WTC11 (cell line): ENCODE results near the gene TNN. TPM values are rescaled to one million over a fixed set of nuclear protein-coding genes. Genes with fewer than 3 reads are reported as not detected.

Source experiments
- ATAC-seq: fragments of 200-7000 bp; cut with Tn5 transposase; 2 replicates; pipeline ENCODE4 v1.10.0; 2021; ENCODE audit warnings: mild to moderate bottlenecking, moderate library complexity
- CTCF ChIA-PET: fragments of 300-600 bp; sonication (Branson Sonifier 250); formaldehyde crosslinking; loops from one replicate; lab custom pipeline; 2021; ENCODE audit warnings: antibody characterized with exemption; lab: Charles Lee
- POLR2A ChIA-PET: fragments of 350-600 bp; sonication (Branson Sonifier 250); formaldehyde crosslinking; loops from one replicate; lab custom pipeline; 2021; ENCODE audit warnings: antibody characterized with exemption; lab: Charles Lee
- DNase-seq: peaks from one replicate; pipeline ENCODE4 v3.0.0; 2021; ENCODE audit warnings: low spot score
- H3K27ac Mint-ChIP-seq: 2 replicates; pipeline ENCODE4 v1.8.0; 2021; ENCODE audit warnings: mixed read lengths
- H3K27me3 Mint-ChIP-seq: 2 replicates; pipeline ENCODE4 v1.8.0; 2021; ENCODE audit warnings: low read depth, mild to moderate bottlenecking, moderate library complexity, mixed read lengths
- H3K36me3 Mint-ChIP-seq: 2 replicates; pipeline ENCODE4 v1.8.0; 2021; ENCODE audit warnings: mixed read lengths
- H3K4me1 Mint-ChIP-seq: 2 replicates; pipeline ENCODE4 v1.8.0; 2022; ENCODE audit warnings: mixed read lengths
- H3K4me3 Mint-ChIP-seq: 2 replicates; pipeline ENCODE4 v1.8.0; 2021; ENCODE audit warnings: mild to moderate bottlenecking, moderate library complexity, mixed read lengths
- H3K9me3 Mint-ChIP-seq: 2 replicates; pipeline ENCODE4 v1.8.0; 2021; ENCODE audit warnings: mixed read lengths
- ESRRA ChIP-seq: sonication (generic); formaldehyde crosslinking; IDR thresholded peaks from 2 replicates; pipeline ENCODE4 v1.8.1; 2022; ENCODE audit warnings: mild to moderate bottlenecking, missing genetic modification reagents, borderline replicate concordance
- ETV6 ChIP-seq: sonication (generic); formaldehyde crosslinking; IDR thresholded peaks from 2 replicates; pipeline ENCODE4 v1.8.1; 2022; ENCODE audit warnings: mild to moderate bottlenecking, missing genetic modification reagents
- FOXJ3 ChIP-seq: sonication (generic); formaldehyde crosslinking; IDR thresholded peaks from 2 replicates; pipeline ENCODE4 v1.9.0; 2021; ENCODE audit warnings: missing genetic modification reagents, mild to moderate bottlenecking, borderline replicate concordance
- HMGA2 ChIP-seq: fragments of 250-450 bp; sonication (Bioruptor Pico); IDR thresholded peaks from 2 replicates; pipeline ENCODE4 v1.4.0; 2021; ENCODE audit warnings: mild to moderate bottlenecking, moderate library complexity
- JAZF1 ChIP-seq: fragments of 250-450 bp; sonication (Bioruptor Pico); IDR thresholded peaks from 2 replicates; pipeline ENCODE4 v1.9.0; 2021; ENCODE audit warnings: moderate library complexity, mild to moderate bottlenecking, inconsistent platforms
- MXD4 ChIP-seq: fragments of 250-450 bp; sonication (Bioruptor Pico); IDR thresholded peaks from 2 replicates; pipeline ENCODE4 v1.8.0; 2021; ENCODE audit warnings: mild to moderate bottlenecking, moderate library complexity, borderline replicate concordance
- MYBL2 ChIP-seq: sonication (generic); formaldehyde crosslinking; IDR thresholded peaks from 2 replicates; pipeline ENCODE4 v1.8.1; 2023; ENCODE audit warnings: mild to moderate bottlenecking, moderate library complexity, missing genetic modification reagents
- NR2C2 ChIP-seq: sonication (generic); formaldehyde crosslinking; IDR thresholded peaks from 2 replicates; pipeline ENCODE4 v1.8.0; 2022; ENCODE audit warnings: mild to moderate bottlenecking, missing genetic modification reagents
- OVOL2 ChIP-seq: fragments of 250-450 bp; sonication (Bioruptor Pico); IDR thresholded peaks from 2 replicates; pipeline ENCODE4 v1.9.0; 2021; ENCODE audit warnings: mild to moderate bottlenecking, borderline replicate concordance
- PRRX2 ChIP-seq: fragments of 250-450 bp; sonication (Bioruptor Pico); IDR thresholded peaks from 2 replicates; pipeline ENCODE4 v1.8.0; 2021; ENCODE audit warnings: mild to moderate bottlenecking
- ZNF232 ChIP-seq: sonication (generic); formaldehyde crosslinking; IDR thresholded peaks from 2 replicates; pipeline ENCODE4 v1.8.0; 2022; ENCODE audit warnings: mild to moderate bottlenecking, missing genetic modification reagents
- ZNF423 ChIP-seq: fragments of 250-450 bp; sonication (Bioruptor Pico); IDR thresholded peaks from 2 replicates; pipeline ENCODE4 v2.1.2; 2022; ENCODE audit warnings: mild to moderate bottlenecking, moderate library complexity
- total RNA-seq: library from RNA; stranded (reverse); gene quantifications from 3 replicates; pipeline ENCODE4 v1.2.3, GENCODE V29; 2021
- TF ChIP-seq, protein P1 (sequence below): sonication (generic); formaldehyde crosslinking; IDR thresholded peaks from 2 replicates; pipeline ENCODE4 v1.8.0; 2022; ENCODE audit warnings: mild to moderate bottlenecking, missing genetic modification reagents
- TF ChIP-seq, protein P2 (sequence below): fragments of 200-600 bp; IDR thresholded peaks from 2 replicates; pipeline ENCODE4 v1.8.0; 2022; ENCODE audit warnings: antibody characterized with exemption
- TF ChIP-seq, protein P3 (sequence below): fragments of 250-450 bp; sonication (Bioruptor Pico); IDR thresholded peaks from 2 replicates; pipeline ENCODE4 v1.9.0; 2021; ENCODE audit warnings: mild to moderate bottlenecking
- TF ChIP-seq, protein P4 (sequence below): fragments of 250-450 bp; sonication (Bioruptor Pico); IDR thresholded peaks from 2 replicates; pipeline ENCODE4 v1.8.0; 2021; ENCODE audit warnings: mild to moderate bottlenecking
- TF ChIP-seq, protein P5 (sequence below): fragments of 250-450 bp; sonication (Bioruptor Pico); IDR thresholded peaks from 2 replicates; pipeline ENCODE4 v2.1.2; 2022; ENCODE audit warnings: mild to moderate bottlenecking, moderate library complexity

The TNN gene
- total RNA-seq, 1 experiment from 2014 or later: 0.44 TPM

DNA sequence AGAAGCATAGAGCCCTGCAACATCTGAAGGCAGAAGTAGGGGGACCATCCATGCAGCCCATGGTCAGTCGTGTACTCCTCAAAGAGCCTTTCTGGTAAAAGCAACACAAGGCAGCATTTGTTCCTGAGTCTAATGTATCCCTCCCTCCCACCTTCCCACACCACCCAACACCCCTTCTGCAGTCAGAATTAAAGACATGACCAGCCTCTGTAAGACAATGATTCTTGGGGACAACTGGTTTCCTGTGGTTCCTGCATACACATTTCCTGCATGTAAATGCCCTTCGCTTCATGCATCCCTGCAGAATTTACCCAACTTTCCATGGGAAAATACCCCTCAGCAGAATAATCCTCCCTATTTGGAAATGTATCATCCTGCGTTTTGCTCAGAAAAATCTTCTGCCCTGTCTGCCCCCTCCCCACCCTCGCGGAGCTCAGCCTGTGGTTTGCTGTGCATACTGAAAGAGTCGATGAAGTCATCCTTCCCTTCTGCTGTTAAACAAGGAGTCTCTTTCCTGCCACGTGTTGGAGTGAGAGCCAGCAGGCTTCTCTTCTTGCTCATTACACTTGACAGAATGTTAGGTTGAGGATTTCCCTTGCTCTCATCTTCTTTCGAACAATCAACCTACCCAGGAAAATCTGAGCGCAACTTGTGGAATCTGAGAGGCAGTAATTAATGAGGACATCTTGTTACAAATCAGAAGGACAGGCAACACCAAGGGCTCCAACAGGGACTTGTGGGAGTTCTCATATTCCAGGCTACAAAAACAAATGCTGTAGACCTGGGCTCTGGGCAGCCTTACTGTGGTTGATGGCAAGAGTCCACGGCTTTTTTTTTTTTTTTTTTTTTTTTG lies 4.7 kb downstream of the TNN start (continued):
- TF ChIP-seq, protein P1, sequence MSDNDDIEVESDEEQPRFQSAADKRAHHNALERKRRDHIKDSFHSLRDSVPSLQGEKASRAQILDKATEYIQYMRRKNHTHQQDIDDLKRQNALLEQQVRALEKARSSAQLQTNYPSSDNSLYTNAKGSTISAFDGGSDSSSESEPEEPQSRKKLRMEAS (CRISPR knock-in tag): peak; percentile 95

DNA sequence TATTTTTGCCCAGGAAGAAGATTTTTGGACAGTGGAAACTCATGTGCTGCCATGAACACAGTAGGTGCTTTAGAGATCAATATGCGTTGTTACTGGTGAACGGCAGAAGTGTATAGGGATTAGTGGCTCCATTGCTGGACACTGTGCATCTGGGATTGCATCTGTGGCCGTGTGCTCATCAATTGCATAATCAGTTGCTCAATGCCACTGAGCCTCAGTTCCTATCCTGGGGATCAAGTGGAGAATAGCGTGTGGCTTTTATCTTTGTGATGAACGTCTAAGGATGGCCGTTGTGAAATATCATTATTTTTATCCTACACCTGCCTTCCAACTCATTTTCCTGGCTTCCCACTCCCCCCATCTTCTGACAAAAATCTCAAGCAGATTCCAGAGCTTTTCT lies 5.4 kb downstream of the TNN start:
- Mint-ChIP-seq H3K4me3 (no peak overlapping the region), H3K36me3 (no peaks in the 10 kb centered on the region), H3K27me3 (peaks cover 13% of the 10 kb centered on the region), H3K27ac (no peak overlapping the region), H3K9me3 (no peaks in the 10 kb centered on the region), H3K4me1 (peaks cover 35% of the 10 kb centered on the region)
- ATAC-seq (no peak), DNase-seq (no peak)
- TF ChIP-seq, protein P2, sequence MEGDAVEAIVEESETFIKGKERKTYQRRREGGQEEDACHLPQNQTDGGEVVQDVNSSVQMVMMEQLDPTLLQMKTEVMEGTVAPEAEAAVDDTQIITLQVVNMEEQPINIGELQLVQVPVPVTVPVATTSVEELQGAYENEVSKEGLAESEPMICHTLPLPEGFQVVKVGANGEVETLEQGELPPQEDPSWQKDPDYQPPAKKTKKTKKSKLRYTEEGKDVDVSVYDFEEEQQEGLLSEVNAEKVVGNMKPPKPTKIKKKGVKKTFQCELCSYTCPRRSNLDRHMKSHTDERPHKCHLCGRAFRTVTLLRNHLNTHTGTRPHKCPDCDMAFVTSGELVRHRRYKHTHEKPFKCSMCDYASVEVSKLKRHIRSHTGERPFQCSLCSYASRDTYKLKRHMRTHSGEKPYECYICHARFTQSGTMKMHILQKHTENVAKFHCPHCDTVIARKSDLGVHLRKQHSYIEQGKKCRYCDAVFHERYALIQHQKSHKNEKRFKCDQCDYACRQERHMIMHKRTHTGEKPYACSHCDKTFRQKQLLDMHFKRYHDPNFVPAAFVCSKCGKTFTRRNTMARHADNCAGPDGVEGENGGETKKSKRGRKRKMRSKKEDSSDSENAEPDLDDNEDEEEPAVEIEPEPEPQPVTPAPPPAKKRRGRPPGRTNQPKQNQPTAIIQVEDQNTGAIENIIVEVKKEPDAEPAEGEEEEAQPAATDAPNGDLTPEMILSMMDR: no peak
- CTCF ChIA-PET: interaction anchor here (0.5 to 2.1 kb wide), 13 partner anchors 11 to 90 kb away, joined by 3 to 16 read pairs (median 3); no protein-coding TSS in a partner anchor
- POLR2A ChIA-PET: interaction anchor here (0.5 kb wide), 1 partner anchor 1016 kb away, joined by 4 read pairs; no protein-coding TSS in a partner anchor

DNA sequence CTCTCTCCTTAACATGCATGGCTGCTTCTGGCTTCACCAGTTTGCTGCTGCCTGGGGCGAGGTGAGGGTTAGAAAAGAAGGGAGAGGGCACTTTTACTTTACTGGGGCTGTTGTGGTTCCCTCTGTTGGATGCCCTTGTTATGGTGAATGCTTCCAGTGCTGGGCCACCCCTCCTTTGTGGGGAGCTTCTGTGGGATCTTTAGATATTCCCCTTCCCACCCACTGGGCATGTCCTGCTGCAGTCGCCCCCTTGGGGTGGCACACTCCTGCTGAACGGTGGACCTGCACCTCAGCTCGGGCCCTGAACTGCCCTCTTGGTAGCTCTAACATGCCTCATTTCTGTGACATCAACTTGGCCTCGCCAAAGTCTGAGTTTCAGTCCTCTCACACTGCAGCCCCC lies 6.0 kb downstream of the TNN start:
- Mint-ChIP-seq H3K9me3 (no peaks in the 10 kb centered on the region), H3K36me3 (no peaks in the 10 kb centered on the region)
- TF ChIP-seq PRRX2 (CRISPR knock-in tag): no peak
- TF ChIP-seq ZNF423 (CRISPR knock-in tag): peak; percentile 91
- TF ChIP-seq, all 79 proteins: peak for 1
- POLR2A ChIA-PET: no interaction called here
- peak; percentile 35 for DNase-seq
- H3K27ac Mint-ChIP-seq: peak overlapping the region; percentile 45; the same call in 1 of the 2 replicates
- no peak overlapping the region for H3K4me3 Mint-ChIP-seq
- CTCF ChIA-PET: interaction anchor here (0.5 to 2.1 kb wide), 18 partner anchors 10 to 554 kb away, joined by 3 to 16 read pairs (median 3); no protein-coding TSS in a partner anchor
- H3K4me1 Mint-ChIP-seq: peaks cover 35% of the 10 kb centered on the region
- ATAC-seq: peak; percentile 66
- H3K27me3 Mint-ChIP-seq: peaks cover 13% of the 10 kb centered on the region

DNA sequence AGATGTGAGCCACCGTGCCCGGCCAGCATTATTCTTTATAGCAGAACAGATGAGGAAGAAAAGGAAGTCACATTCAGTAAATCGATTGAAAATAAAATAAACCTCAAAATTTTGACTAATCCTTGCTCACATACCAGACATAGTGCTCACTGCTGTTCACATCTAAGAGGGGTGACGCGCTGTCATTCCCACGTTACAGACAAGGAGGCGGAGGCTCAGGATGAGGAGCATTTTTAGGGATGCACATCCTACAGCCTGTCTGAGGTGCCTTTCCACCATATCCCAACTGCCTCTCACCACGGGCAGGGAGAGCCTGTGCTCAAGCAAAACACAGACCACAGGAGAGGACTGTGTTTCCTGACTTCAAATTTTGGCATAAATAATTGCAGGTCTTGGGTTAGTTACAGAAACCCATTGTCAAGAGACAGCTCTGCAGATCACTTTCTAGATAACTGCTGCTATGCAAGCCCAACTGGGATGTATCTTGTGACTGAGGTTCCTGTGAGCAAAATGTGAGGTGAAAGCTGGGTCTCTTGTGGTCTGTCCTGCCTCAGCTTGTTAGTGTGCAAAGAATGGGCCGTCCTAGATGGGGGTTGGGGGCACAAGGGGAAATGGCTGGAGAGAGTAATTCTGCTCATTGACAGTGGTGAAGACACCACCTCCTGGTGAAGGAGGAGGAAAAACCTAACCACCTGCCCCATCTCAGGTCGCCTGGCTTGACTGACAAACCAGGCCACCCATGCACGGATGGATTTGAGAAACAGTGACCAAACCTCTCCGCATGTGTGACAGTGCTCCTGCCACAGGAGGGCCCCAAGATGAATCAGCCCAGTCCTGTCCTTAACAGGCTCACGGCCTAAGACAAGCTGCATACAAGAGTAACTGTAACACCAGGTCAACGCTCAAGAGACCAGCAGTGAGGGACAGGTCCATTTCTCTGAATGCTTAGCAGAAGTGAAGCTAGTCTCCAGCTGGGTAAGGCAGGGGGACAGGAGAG lies 8.2 kb downstream of the TNN start:
- CTCF ChIA-PET: interaction anchor here (1.3 to 3.7 kb wide), 4 partner anchors 46 to 298 kb away, joined by 3 to 29 read pairs (median 8); no protein-coding TSS in a partner anchor
- Mint-ChIP-seq H3K4me1 (peaks cover 35% of the 10 kb centered on the region), H3K36me3 (no peaks in the 10 kb centered on the region), H3K4me3 (no peak overlapping the region), H3K27ac (no peak overlapping the region), H3K9me3 (no peaks in the 10 kb centered on the region)
- no peak for DNase-seq
- POLR2A ChIA-PET: no interaction called here
- peak; percentile 5; the same call in 1 of the 2 replicates for ATAC-seq
- TF ChIP-seq, protein P1 (CRISPR knock-in tag): no peak
- no peak for TF ChIP-seq ZNF232 (CRISPR knock-in tag)
- no peak for TF ChIP-seq JAZF1 (CRISPR knock-in tag)
- TF ChIP-seq, all 79 proteins: peak for 0
- H3K27me3 Mint-ChIP-seq: peaks cover 13% of the 10 kb centered on the region

DNA sequence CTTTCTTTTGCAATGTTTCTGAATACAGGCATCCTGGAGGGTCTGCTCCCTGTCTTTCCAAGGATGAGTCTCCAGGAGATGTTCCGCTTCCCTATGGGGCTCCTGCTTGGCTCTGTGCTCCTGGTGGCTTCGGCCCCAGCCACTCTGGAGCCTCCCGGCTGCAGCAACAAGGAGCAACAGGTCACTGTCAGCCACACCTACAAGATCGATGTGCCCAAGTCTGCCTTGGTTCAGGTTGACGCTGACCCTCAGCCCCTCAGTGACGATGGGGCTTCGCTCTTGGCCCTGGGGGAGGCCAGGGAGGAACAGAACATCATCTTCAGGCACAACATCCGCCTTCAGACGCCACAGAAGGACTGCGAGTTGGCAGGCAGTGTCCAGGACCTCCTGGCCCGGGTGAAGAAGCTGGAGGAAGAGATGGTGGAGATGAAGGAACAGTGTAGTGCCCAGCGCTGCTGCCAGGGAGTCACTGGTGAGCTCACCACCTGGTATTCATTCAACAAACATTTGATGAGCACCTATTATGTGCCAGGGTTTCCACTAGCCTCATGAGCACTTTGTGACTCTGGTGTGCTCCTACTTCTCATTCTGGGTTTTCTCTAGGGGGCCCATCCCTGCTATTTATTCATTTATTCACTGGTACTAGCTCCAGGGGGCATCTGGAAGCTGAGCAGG lies 9.9 kb downstream of the TNN start:
- DNase-seq: no peak
- POLR2A ChIA-PET: no interaction called here
- Mint-ChIP-seq H3K4me1 (peaks cover 20% of the 10 kb centered on the region), H3K27ac (no peak overlapping the region), H3K9me3 (no peaks in the 10 kb centered on the region), H3K27me3 (peaks cover 12% of the 10 kb centered on the region), H3K4me3 (no peak overlapping the region), H3K36me3 (no peaks in the 10 kb centered on the region)
- ATAC-seq: no peak
- CTCF ChIA-PET: interaction anchor here (1.4 to 3.7 kb wide), 4 partner anchors 47 to 74 kb away, joined by 4 to 29 read pairs (median 5); no protein-coding TSS in a partner anchor
- TF ChIP-seq OVOL2: no peak
- TF ChIP-seq MXD4 (CRISPR knock-in tag): no peak
- TF ChIP-seq, protein P3, sequence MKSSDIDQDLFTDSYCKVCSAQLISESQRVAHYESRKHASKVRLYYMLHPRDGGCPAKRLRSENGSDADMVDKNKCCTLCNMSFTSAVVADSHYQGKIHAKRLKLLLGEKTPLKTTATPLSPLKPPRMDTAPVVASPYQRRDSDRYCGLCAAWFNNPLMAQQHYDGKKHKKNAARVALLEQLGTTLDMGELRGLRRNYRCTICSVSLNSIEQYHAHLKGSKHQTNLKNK: no peak
- TF ChIP-seq HMGA2: no peak
- no peak for TF ChIP-seq NR2C2 (CRISPR knock-in tag)
- TF ChIP-seq, protein P4, sequence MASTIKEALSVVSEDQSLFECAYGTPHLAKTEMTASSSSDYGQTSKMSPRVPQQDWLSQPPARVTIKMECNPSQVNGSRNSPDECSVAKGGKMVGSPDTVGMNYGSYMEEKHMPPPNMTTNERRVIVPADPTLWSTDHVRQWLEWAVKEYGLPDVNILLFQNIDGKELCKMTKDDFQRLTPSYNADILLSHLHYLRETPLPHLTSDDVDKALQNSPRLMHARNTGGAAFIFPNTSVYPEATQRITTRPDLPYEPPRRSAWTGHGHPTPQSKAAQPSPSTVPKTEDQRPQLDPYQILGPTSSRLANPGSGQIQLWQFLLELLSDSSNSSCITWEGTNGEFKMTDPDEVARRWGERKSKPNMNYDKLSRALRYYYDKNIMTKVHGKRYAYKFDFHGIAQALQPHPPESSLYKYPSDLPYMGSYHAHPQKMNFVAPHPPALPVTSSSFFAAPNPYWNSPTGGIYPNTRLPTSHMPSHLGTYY (CRISPR knock-in tag): no peak
- TF ChIP-seq ETV6 (CRISPR knock-in tag): no peak
- no peak for TF ChIP-seq ESRRA (CRISPR knock-in tag)
- TF ChIP-seq, protein P5, sequence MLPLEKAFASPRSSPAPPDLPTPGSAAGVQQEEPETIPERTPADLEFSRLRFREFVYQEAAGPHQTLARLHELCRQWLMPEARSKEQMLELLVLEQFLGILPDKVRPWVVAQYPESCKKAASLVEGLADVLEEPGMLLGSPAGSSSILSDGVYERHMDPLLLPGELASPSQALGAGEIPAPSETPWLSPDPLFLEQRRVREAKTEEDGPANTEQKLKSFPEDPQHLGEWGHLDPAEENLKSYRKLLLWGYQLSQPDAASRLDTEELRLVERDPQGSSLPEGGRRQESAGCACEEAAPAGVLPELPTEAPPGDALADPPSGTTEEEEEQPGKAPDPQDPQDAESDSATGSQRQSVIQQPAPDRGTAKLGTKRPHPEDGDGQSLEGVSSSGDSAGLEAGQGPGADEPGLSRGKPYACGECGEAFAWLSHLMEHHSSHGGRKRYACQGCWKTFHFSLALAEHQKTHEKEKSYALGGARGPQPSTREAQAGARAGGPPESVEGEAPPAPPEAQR (CRISPR knock-in tag): no peak
- TF ChIP-seq FOXJ3 (CRISPR knock-in tag): no peak
- TF ChIP-seq MYBL2: no peak
